MCF 10A (cell line): ENCODE measurements around the gene DUSP7. TPM values are rescaled to one million over a fixed set of nuclear protein-coding genes. Genes with fewer than 3 reads are reported as not detected.
A peak's percentile ranks its signal among the peaks of the same experiment; 100 is the strongest.
"Not testable (repeated sequence)": the region's sequence is repeated elsewhere in the genome, so short reads cannot be mapped to it uniquely, and the experiment has no call there.

Experiments used
- BruUV-seq: library from RNA; stranded (reverse); fragments of 400-500 nt; replicated peaks from 2 replicates; lab custom pipeline; 2021; lab: Mats Ljungman, UMichigan
- CTCF ChIA-PET: fragments of 300-600 bp; sonication (Branson Sonifier 250); formaldehyde crosslinking; extraction: SDS; loops from one replicate; lab custom pipeline; 2021; ENCODE audit warnings: antibody characterized with exemption, inconsistent platforms; lab: Yijun Ruan, JAX
- POLR2A ChIA-PET: fragments of 300-600, 350-650 bp; sonication (Branson Sonifier 250); formaldehyde crosslinking; extraction: SDS; loops from one replicate; lab custom pipeline; 2020; ENCODE audit warnings: antibody characterized with exemption, inconsistent platforms; lab: Yijun Ruan, JAX
- DNase-seq: peaks from one replicate; pipeline ENCODE4 v3.0.0-alpha.2; 2018; ENCODE audit not compliant: unreplicated experiment
- H3K27ac Mint-ChIP-seq: one replicate; pipeline ENCODE4 v1.8.0; 2022; ENCODE audit warnings: mild to moderate bottlenecking, low read depth, mixed read lengths; ENCODE audit not compliant: unreplicated experiment
- H3K27me3 Mint-ChIP-seq: one replicate; pipeline ENCODE4 v1.8.0; 2022; ENCODE audit warnings: mixed read lengths; ENCODE audit not compliant: insufficient read depth, unreplicated experiment
- H3K36me3 Mint-ChIP-seq: one replicate; pipeline ENCODE4 v1.8.0; 2022; ENCODE audit warnings: mild to moderate bottlenecking, moderate library complexity, mixed read lengths; ENCODE audit not compliant: insufficient read depth, unreplicated experiment
- H3K4me1 Mint-ChIP-seq: one replicate; pipeline ENCODE4 v1.8.0; 2022; ENCODE audit warnings: mixed read lengths; ENCODE audit not compliant: insufficient read depth, unreplicated experiment
- H3K4me3 Mint-ChIP-seq: one replicate; pipeline ENCODE4 v1.8.0; 2022; ENCODE audit warnings: mild to moderate bottlenecking, moderate library complexity, mixed read lengths; ENCODE audit not compliant: unreplicated experiment
- H3K9me3 Mint-ChIP-seq: one replicate; pipeline ENCODE4 v1.8.0; 2022; ENCODE audit warnings: mixed read lengths; ENCODE audit not compliant: unreplicated experiment
- intact Hi-C: fragments of 100-400 bp; cut with micrococcal nuclease; formaldehyde crosslinking; loops from 2 replicates; pipeline ENCODE4 v1.14.1; 2022
- total RNA-seq: library from RNA; stranded (reverse); gene quantifications from 2 replicates; pipeline ENCODE4 v1.2.3, GENCODE V29; 2022
- TF ChIP-seq, protein P1 (sequence below): fragments of 200-600 bp; IDR thresholded peaks from one replicate; pipeline ENCODE4 v1.8.0; 2022; ENCODE audit warnings: antibody characterized with exemption, mild to moderate bottlenecking; ENCODE audit not compliant: unreplicated experiment

DUSP7 gene
- total RNA-seq, 1 experiment from 2014 or later, result 69.1 TPM

DNA sequence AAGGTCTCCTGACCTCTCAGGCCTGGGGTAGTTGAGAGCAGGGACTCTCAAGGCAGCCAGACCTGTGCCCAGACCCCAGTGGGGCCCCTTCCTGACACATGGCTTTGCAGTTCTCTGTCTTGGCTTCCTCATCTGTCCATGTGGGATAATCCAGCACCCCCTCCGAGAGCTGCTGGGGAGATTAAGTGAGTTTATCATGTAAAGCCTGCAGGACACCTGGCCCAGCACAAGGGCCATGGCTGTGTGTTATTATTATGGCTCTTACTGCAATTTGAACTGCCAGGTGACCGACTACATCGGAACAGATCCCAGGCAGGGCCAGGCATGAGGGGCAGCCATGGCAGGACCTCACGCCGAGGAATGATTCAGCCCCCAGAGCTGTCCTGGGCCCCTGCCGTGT, 12.6 kb downstream of the DUSP7 start:
- peaks cover 54% of the 10 kb centered on the region for H3K4me1 Mint-ChIP-seq
- POLR2A ChIA-PET, result interaction anchor here (0.6 to 6.1 kb wide), 2 partner anchors 12 to 242 kb away, joined by 3 to 101 read pairs; partner anchors contain the start of gene DUSP7
- no TSS peak for BruUV-seq

GRCh38 chr3:52043039-52043438, 13.3 kb downstream of the DUSP7 start:
- H3K27ac Mint-ChIP-seq, H3K4me3 Mint-ChIP-seq, DNase-seq, H3K27me3 Mint-ChIP-seq, intact Hi-C loops, H3K9me3 Mint-ChIP-seq, BruUV-seq: not testable (repeated sequence)
- ChIA-PET CTCF (interaction anchor here (3.2 kb wide), 1 partner anchor 11 kb away, joined by 18 read pairs; no protein-coding TSS in a partner anchor), POLR2A (interaction anchor here (6.1 kb wide), 1 partner anchor 13 kb away, joined by 101 read pairs; the partner anchor contains the start of gene DUSP7)
- Mint-ChIP-seq H3K36me3 (peaks cover 11% of the 10 kb centered on the region), H3K4me1 (peaks cover 55% of the 10 kb centered on the region)

More for the DNA sequence above, 12.6 kb downstream of the DUSP7 start:
- Mint-ChIP-seq H3K27me3 (no peaks in the 10 kb centered on the region), H3K36me3 (peaks cover 18% of the 10 kb centered on the region), H3K4me3 (no peak overlapping the region), H3K9me3 (no peaks in the 10 kb centered on the region), H3K27ac (peak overlapping the region; percentile 95)
- no peak for DNase-seq
- CTCF ChIA-PET, result interaction anchor here (0.6 to 3.2 kb wide), 7 partner anchors 10 to 1117 kb away, joined by 3 to 18 read pairs (median 3); partner anchors contain the start of genes PRKCD and RPL29
- TF ChIP-seq, protein P1, sequence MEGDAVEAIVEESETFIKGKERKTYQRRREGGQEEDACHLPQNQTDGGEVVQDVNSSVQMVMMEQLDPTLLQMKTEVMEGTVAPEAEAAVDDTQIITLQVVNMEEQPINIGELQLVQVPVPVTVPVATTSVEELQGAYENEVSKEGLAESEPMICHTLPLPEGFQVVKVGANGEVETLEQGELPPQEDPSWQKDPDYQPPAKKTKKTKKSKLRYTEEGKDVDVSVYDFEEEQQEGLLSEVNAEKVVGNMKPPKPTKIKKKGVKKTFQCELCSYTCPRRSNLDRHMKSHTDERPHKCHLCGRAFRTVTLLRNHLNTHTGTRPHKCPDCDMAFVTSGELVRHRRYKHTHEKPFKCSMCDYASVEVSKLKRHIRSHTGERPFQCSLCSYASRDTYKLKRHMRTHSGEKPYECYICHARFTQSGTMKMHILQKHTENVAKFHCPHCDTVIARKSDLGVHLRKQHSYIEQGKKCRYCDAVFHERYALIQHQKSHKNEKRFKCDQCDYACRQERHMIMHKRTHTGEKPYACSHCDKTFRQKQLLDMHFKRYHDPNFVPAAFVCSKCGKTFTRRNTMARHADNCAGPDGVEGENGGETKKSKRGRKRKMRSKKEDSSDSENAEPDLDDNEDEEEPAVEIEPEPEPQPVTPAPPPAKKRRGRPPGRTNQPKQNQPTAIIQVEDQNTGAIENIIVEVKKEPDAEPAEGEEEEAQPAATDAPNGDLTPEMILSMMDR, result no peak
- intact Hi-C loops, result no loop called here

DNA sequence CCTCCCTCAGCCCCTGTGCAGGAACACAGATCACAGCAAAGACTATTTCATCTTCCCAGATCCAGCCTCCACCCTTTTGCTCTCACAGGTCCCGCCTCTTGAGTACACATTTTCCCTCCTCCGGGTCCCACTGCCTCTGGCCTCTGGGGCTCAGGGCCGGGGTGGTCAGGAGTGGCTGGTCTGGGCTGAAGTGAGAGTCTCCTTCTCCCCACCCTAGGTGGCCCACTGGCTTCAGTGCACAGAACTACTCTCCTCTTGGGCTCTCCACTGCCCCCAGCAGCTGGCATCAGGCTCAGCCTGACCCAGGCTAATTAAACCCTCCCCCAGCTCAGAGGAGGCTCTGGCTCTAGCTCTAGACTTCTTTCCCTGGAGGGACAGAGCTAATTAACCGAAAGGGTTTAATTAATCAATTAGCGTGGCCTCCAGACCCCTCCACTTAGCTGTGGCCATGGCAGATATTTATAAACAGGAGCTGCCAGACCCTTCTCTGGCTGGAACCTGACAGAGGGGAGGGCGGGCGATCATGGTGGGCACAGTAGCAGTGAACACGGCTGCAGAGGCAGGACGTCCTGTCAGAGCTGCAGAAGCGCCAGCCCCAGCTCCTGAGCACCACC, 15.1 kb downstream of the DUSP7 start:
- Mint-ChIP-seq H3K4me3 (no peak overlapping the region), H3K4me1 (peaks cover 45% of the 10 kb centered on the region), H3K27me3 (no peaks in the 10 kb centered on the region), H3K9me3 (no peaks in the 10 kb centered on the region), H3K27ac (no peak overlapping the region), H3K36me3 (peaks cover 1% of the 10 kb centered on the region)
- ChIA-PET POLR2A (interaction anchor here (0.7 to 1.3 kb wide), 4 partner anchors 12 to 100 kb away, joined by 3 to 6 read pairs (median 5); partner anchors contain the start of genes DUSP7 and RRP9), CTCF (interaction anchor here (0.6 to 3.6 kb wide), 5 partner anchors 12 to 103 kb away, joined by 3 to 32 read pairs (median 5); no protein-coding TSS in a partner anchor)
- BruUV-seq, result no TSS peak
- DNase-seq, result no peak
- TF ChIP-seq, protein P1, result no peak
- intact Hi-C loops, result no loop called here

DNA sequence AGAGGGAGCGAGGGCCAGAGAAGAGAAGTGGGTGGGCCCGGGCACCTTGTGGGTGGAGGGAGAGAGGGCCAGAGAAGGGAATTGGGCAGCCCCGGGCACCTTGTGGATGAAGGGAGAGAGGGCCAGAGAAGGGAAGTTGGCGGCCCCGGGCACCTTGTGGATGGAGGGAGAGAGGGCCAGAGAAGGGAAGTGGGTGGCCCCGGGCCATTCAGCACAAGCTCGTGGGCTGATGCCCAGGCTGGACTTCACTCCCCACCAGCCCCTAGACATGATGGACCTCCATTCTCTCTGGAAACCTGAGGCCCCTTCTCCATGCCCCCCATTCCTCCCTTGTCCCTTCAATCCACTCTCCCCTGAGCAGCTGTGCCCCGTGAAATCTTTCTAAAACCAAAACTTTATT, 15.8 kb downstream of the DUSP7 start:
- H3K27ac Mint-ChIP-seq, result no peak overlapping the region
- CTCF ChIA-PET, result interaction anchor here (1.4 to 3.6 kb wide), 3 partner anchors 12 to 104 kb away, joined by 5 to 32 read pairs (median 7); no protein-coding TSS in a partner anchor
- H3K4me1 Mint-ChIP-seq, result peaks cover 39% of the 10 kb centered on the region
- no peaks in the 10 kb centered on the region for H3K9me3 Mint-ChIP-seq
- BruUV-seq, result no TSS peak
- no peaks in the 10 kb centered on the region for H3K36me3 Mint-ChIP-seq
- H3K4me3 Mint-ChIP-seq, result no peak overlapping the region
- no peaks in the 10 kb centered on the region for H3K27me3 Mint-ChIP-seq
- POLR2A ChIA-PET, result interaction anchor here (0.7 to 4.3 kb wide), 2 partner anchors 13 to 99 kb away, joined by 4 to 22 read pairs; partner anchors contain the start of gene RRP9
- intact Hi-C loops, result no loop called here
- TF ChIP-seq, protein P1, result no peak
- no peak for DNase-seq
